SK-N-MC (cell line): ENCODE data around the gene TMEM156.

ENCODE experiments used
- EZH2 ChIP-seq: fragments of 200-600 bp; sonication (generic); IDR thresholded peaks from one replicate; pipeline ENCODE4 v1.6.1; 2017; ENCODE audit warnings: antibody characterized with exemption
- POLR2AphosphoS5 ChIP-seq: IDR thresholded peaks from 2 replicates; pipeline ENCODE4 v1.6.1; 2012; ENCODE audit warnings: mild to moderate bottlenecking, low read depth, low read length, borderline replicate concordance

DNA sequence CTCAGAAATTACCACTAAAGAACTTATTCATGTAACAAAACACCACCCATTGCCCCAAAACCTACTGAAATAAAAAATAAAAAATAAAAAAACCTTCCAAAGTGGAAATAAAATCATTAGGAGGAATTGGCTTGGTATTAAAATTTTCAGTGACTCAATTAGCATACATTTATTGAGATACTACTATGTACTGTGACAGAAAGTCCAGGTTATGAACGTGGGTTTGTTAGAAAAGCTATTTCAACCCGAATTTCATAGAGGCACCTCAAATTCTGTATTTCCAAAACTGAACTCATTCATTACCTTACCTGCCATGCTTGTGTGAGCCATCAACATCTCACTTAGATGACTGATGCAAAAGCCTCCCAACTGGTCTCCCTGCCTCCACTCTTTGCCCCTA, 46.6 kb upstream of the TMEM156 start:
- TF ChIP-seq POLR2AphosphoS5 (no peak), EZH2 (no peak)
